OCI-LY3 (cell line): ENCODE results near the gene CXCR5.

Experiments used
- H2AFZ ChIP-seq: fragments of 200-600, 300-600 bp; shearing (Covaris generic); 2 replicates; pipeline ENCODE4 v1.6.0; 2014; ENCODE audit warnings: antibody characterized with exemption, low read depth, low read length
- H3K27ac ChIP-seq: fragments of 200-600, 300-600 bp; sonication (generic); 2 replicates; pipeline ENCODE4 v1.5.1; 2014; ENCODE audit warnings: mild to moderate bottlenecking, low read length, moderate library complexity, mixed read lengths
- H3K27me3 ChIP-seq: fragments of 200-600, 300-600 bp; sonication (generic); 2 replicates; pipeline ENCODE4 v1.6.1; 2014; ENCODE audit warnings: low read depth, low read length, mixed read lengths
- H3K36me3 ChIP-seq: fragments of 200-600, 300-600 bp; sonication (generic); replicated peaks from 2 replicates; pipeline ENCODE3; 2014; ENCODE audit warnings: low read depth, low read length, mixed read lengths
- H3K4me1 ChIP-seq: fragments of 300-600, 200-600 bp; sonication (generic); 2 replicates; pipeline ENCODE4 v1.6.1; 2014; ENCODE audit warnings: low read length, mixed read lengths
- H3K4me2 ChIP-seq: fragments of 200-600, 300-600 bp; sonication (generic); 2 replicates; pipeline ENCODE4 v1.6.1; 2014; ENCODE audit warnings: low read length, mixed read lengths
- H3K4me3 ChIP-seq: fragments of 300-600, 200-600 bp; sonication (generic); 2 replicates; pipeline ENCODE4 v1.5.1; 2014; ENCODE audit warnings: antibody characterized with exemption, mild to moderate bottlenecking, low read length, moderate library complexity
- H3K79me2 ChIP-seq: fragments of 300-600, 200-600 bp; shearing (Covaris generic); 2 replicates; pipeline ENCODE4 v1.6.1; 2014; ENCODE audit warnings: mild to moderate bottlenecking, low read length, mixed read lengths
- H3K9ac ChIP-seq: fragments of 300-600, 200-600 bp; shearing (Covaris generic); 2 replicates; pipeline ENCODE4 v1.6.0; 2014; ENCODE audit warnings: mild to moderate bottlenecking, low read length, moderate library complexity
- H3K9me3 ChIP-seq: fragments of 200-600, 300-600 bp; shearing (Covaris generic); 2 replicates; pipeline ENCODE4 v1.6.1; 2014; ENCODE audit warnings: low read length, mixed read lengths; ENCODE audit not compliant: insufficient read depth
- H4K20me1 ChIP-seq: fragments of 200-600, 300-600 bp; sonication (generic); 2 replicates; pipeline ENCODE4 v1.6.1; 2016; ENCODE audit warnings: low read length, mixed read lengths; ENCODE audit not compliant: insufficient read depth
- CTCF ChIP-seq: fragments of 200-600, 300-600 bp; sonication (generic); IDR thresholded peaks from 2 replicates; pipeline ENCODE4 v1.5.1; 2014; ENCODE audit warnings: antibody characterized with exemption, low read length, low read depth
- EZH2phosphoT487 ChIP-seq: fragments of 200-600 bp; shearing (Covaris generic); IDR thresholded peaks from 2 replicates; pipeline ENCODE4 v1.6.1; 2018; ENCODE audit warnings: antibody characterized with exemption, mixed run types, low read depth

The CXCR5 gene

GRCh38 chr11:118881228-118881627, 2.5 kb upstream of the CXCR5 start:
- no peaks in the 10 kb centered on the region for H3K27me3 ChIP-seq
- no peak overlapping the region for H2AFZ ChIP-seq
- TF ChIP-seq EZH2phosphoT487 (no peak), CTCF (no peak)
- peak overlapping the region; percentile 79 for H3K4me2 ChIP-seq
- no peak overlapping the region for H3K27ac ChIP-seq
- peak overlapping the region; percentile 12 for H3K9ac ChIP-seq
- H3K9me3 ChIP-seq = no peaks in the 10 kb centered on the region
- peaks cover 24% of the 10 kb centered on the region for H3K36me3 ChIP-seq
- peaks cover 37% of the 10 kb centered on the region for H3K79me2 ChIP-seq
- H4K20me1 ChIP-seq = no peaks in the 10 kb centered on the region
- H3K4me3 ChIP-seq = peak overlapping the region; percentile 31
- H3K4me1 ChIP-seq = peaks cover 68% of the 10 kb centered on the region

- H3K9me3 ChIP-seq = no peaks in the 10 kb centered on the region
- peaks cover 34% of the 10 kb centered on the region for H3K36me3 ChIP-seq
- peaks cover 7% of the 10 kb centered on the region for H4K20me1 ChIP-seq
- peak overlapping the region; percentile 79 for H3K4me2 ChIP-seq
- H3K4me3 ChIP-seq = peak overlapping the region; percentile 59
- peak overlapping the region; percentile 70 for H3K9ac ChIP-seq
- TF ChIP-seq CTCF = no peak
- no peak for TF ChIP-seq EZH2phosphoT487
- H3K27ac ChIP-seq = peak overlapping the region; percentile 95
- H3K4me1 ChIP-seq = peaks cover 68% of the 10 kb centered on the region
- H3K27me3 ChIP-seq = no peaks in the 10 kb centered on the region
- H3K79me2 ChIP-seq = peaks cover 49% of the 10 kb centered on the region
- H2AFZ ChIP-seq = no peak overlapping the region
Measured at GRCh38 chr11:118882491-118882890, 1.2 kb upstream of the CXCR5 start.

DNA sequence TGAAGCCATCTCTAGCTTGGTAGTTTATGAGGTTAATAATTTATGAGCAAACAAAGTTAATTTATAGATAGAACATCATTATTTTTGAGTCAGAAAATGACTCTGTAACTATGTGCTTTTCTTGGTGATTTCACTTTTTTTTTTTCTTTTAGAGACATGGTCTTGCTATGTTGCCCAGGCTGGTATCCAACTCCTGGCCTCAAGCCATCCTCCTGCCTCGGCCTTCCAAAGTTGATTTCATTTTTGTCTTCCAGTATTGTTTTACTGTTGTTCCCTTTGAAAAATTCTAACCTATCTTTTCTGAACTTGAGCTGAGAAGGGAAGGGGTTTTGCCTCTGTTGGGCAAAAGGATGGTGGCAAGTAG, 706 bp upstream of the CXCR5 start:
- H3K4me3 ChIP-seq = peak overlapping the region; percentile 59
- H3K9ac ChIP-seq = peak overlapping the region; percentile 70
- H3K79me2 ChIP-seq = peaks cover 54% of the 10 kb centered on the region
- peak overlapping the region; percentile 79 for H3K4me2 ChIP-seq
- no peak overlapping the region for H2AFZ ChIP-seq
- no peaks in the 10 kb centered on the region for H3K27me3 ChIP-seq
- H3K9me3 ChIP-seq = no peaks in the 10 kb centered on the region
- H3K36me3 ChIP-seq = peaks cover 39% of the 10 kb centered on the region
- H4K20me1 ChIP-seq = peaks cover 12% of the 10 kb centered on the region
- H3K27ac ChIP-seq = peak overlapping the region; percentile 95
- TF ChIP-seq CTCF (no peak), EZH2phosphoT487 (no peak)
- H3K4me1 ChIP-seq = peaks cover 68% of the 10 kb centered on the region

GRCh38 chr11:118884875-118885274, 1.2 kb downstream of the CXCR5 start:
- Histone ChIP-seq H3K9ac (peak overlapping the region; percentile 98), H2AFZ (no peak overlapping the region), H3K4me2 (peak overlapping the region; percentile 76), H3K79me2 (peaks cover 73% of the 10 kb centered on the region), H4K20me1 (peaks cover 31% of the 10 kb centered on the region), H3K27ac (peak overlapping the region; percentile 95), H3K27me3 (no peaks in the 10 kb centered on the region), H3K4me3 (peak overlapping the region; percentile 89), H3K36me3 (peaks cover 58% of the 10 kb centered on the region), H3K4me1 (peaks cover 71% of the 10 kb centered on the region), H3K9me3 (no peaks in the 10 kb centered on the region)
- no peak for TF ChIP-seq CTCF
- TF ChIP-seq EZH2phosphoT487 = no peak
